Activated T-helper 9 cell treated with anti-CD3 and anti-CD28 coated beads, Interleukin-2, amount 50 U/mL, for 16 hours (primary cell): ENCODE measurements around the gene RBM44.

ENCODE experiments used
- DNase-seq: peaks from one replicate; pipeline ENCODE4 v3.0.0-alpha.2; 2020; ENCODE audit warnings: low read depth

RBM44 gene

GRCh38 chr2:237872178-237872887, 73.8 kb downstream of the RBM44 start:
- no peak for DNase-seq

- DNase-seq: no peak
Measured at GRCh38 chr2:237873421-237873831, 74.8 kb downstream of the RBM44 start.

GRCh38 chr2:237873897-237874551, 75.4 kb downstream of the RBM44 start:
- no peak for DNase-seq

- no peak for DNase-seq
Measured at GRCh38 chr2:237874585-237875161, 76.1 kb downstream of the RBM44 start.

- DNase-seq: no peak
Measured at GRCh38 chr2:237875256-237876060, 76.9 kb downstream of the RBM44 start.

- no peak for DNase-seq
Measured at GRCh38 chr2:237876061-237876526, 77.5 kb downstream of the RBM44 start.

GRCh38 chr2:237876532-237876931, 78.0 kb downstream of the RBM44 start:
- DNase-seq: no peak

- DNase-seq: no peak
Measured at GRCh38 chr2:237876951-237877491, 78.4 kb downstream of the RBM44 start.

GRCh38 chr2:237877576-237878307, 79.2 kb downstream of the RBM44 start:
- no peak for DNase-seq

- DNase-seq: no peak
Measured at GRCh38 chr2:237878321-237879057, 79.9 kb downstream of the RBM44 start.

GRCh38 chr2:237879058-237879430, 80.5 kb downstream of the RBM44 start:
- DNase-seq: no peak

GRCh38 chr2:237879991-237880560, 81.5 kb downstream of the RBM44 start:
- no peak for DNase-seq

GRCh38 chr2:237882510-237883481, 84.2 kb downstream of the RBM44 start:
- no peak for DNase-seq

- no peak for DNase-seq
Measured at GRCh38 chr2:237883951-237884446, 85.4 kb downstream of the RBM44 start.

GRCh38 chr2:237884681-237885080, 86.1 kb downstream of the RBM44 start:
- DNase-seq: no peak

GRCh38 chr2:237885111-237885930, 86.7 kb downstream of the RBM44 start:
- DNase-seq: no peak

GRCh38 chr2:237885931-237886684, 87.5 kb downstream of the RBM44 start:
- no peak for DNase-seq
